GM13976 (cell line): ENCODE results near the gene EP400.

Source experiments
- DNase-seq: peaks from one replicate; pipeline ENCODE4 v3.0.0; 2012; ENCODE audit warnings: low spot score
- in situ Hi-C: fragments of 300-500 bp; cut with MboI; formaldehyde crosslinking; loops from one replicate; pipeline ENCODE4 v1.12.0; 2022; ENCODE audit warnings: low sequenced_read_pairs, mixed read lengths, inconsistent platforms; ENCODE audit not compliant: unreplicated experiment
- TF ChIP-seq, protein P1 (sequence below): IDR thresholded peaks from 2 replicates; pipeline ENCODE4 v1.5.1; 2012; ENCODE audit warnings: borderline replicate concordance, mild to moderate bottlenecking; ENCODE audit not compliant: insufficient read depth; ENCODE audit errors: extremely low read depth, missing control alignments, control extremely low read depth

EP400 gene

DNA sequence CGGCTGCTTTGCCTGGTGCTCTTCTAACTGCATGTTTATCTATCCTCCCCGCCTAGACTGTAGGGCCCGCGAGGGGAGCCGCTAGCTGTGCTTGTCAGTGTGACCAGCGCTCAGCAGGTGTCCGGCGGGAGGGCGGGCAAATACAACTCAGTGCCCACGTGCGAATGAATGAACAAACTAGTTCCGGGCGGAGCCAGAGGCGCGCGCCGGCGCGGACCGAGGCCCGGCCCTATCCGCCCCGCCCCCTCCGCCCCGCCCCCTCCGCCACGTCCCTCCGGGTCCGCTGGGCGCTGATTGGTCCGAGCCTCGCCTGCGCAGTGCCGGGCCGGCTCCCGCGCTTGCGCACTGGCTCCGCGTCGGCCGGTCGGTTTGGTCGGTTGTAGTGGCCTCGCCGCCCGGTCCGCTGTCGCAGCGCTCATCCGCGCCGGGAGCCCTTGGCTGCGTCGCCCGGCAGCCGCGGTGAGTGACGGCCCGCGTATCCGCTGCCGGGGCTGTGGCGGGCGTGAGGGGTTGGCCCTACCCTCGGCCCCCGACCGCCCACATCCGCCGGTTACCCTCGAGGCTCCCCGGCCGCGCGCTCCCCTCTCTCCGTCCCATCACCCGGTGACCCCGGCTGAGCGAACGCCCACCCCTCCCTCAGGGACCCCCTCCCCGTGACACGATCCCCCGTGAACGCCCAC lies 134.3 kb downstream of the EP400 start:
- TF ChIP-seq, protein P1, sequence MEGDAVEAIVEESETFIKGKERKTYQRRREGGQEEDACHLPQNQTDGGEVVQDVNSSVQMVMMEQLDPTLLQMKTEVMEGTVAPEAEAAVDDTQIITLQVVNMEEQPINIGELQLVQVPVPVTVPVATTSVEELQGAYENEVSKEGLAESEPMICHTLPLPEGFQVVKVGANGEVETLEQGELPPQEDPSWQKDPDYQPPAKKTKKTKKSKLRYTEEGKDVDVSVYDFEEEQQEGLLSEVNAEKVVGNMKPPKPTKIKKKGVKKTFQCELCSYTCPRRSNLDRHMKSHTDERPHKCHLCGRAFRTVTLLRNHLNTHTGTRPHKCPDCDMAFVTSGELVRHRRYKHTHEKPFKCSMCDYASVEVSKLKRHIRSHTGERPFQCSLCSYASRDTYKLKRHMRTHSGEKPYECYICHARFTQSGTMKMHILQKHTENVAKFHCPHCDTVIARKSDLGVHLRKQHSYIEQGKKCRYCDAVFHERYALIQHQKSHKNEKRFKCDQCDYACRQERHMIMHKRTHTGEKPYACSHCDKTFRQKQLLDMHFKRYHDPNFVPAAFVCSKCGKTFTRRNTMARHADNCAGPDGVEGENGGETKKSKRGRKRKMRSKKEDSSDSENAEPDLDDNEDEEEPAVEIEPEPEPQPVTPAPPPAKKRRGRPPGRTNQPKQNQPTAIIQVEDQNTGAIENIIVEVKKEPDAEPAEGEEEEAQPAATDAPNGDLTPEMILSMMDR: no peak
- DNase-seq: peak; percentile 100
- in situ Hi-C loops: no loop called here

DNA sequence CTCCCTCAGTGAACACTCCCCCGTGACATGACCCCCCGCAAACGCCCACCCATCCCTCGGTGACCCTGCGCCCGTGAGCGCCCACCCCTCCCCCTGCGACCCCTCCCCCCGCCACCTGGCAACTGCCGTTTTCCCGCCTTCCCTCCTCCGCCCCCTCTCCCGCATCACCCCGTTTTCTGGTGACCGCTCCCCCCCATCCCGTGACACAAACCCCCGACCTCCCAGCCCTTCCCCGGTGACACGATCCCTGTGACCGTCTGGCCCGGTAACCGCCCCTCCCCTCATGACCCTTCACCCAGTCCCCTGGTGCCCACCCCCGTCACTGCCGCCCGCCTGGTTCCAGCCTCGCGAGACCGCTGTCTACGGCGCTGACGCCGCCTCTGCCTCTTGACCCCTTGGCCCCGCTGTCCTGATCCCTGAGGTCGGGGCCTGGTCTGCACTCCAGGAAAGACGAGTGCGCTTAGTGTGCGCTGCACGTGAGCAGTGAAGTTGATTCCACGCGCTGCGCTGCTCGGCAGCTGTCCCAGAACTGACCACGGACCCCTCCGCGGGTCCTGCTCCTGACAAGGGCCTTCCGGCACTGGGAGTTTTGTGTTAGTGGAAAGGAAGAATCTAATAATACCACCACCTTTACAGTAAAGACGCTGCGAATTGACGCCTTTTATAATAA lies 135.0 kb downstream of the EP400 start:
- TF ChIP-seq, protein P1: no peak
- in situ Hi-C loops: no loop called here
- DNase-seq: peak; percentile 86

DNA sequence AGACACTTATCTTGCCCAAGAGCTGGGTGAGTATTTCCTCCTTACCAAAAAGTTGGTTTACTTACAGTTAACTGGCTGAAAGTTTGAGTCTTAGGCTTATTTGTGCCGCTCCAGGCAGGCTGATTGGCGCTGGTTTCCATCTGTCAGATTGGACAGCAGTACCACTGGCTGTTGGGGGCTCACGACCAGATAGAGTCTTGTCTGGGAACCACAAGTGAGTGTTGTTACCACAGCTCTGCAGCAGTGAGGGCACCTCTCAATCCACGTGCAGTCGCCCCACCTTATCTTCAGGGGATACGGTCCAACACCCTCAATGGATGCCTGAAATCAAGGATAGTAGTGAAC lies 135.5 kb downstream of the EP400 start:
- DNase-seq: no peak
- in situ Hi-C loops: no loop called here
- TF ChIP-seq, protein P1: no peak

DNA sequence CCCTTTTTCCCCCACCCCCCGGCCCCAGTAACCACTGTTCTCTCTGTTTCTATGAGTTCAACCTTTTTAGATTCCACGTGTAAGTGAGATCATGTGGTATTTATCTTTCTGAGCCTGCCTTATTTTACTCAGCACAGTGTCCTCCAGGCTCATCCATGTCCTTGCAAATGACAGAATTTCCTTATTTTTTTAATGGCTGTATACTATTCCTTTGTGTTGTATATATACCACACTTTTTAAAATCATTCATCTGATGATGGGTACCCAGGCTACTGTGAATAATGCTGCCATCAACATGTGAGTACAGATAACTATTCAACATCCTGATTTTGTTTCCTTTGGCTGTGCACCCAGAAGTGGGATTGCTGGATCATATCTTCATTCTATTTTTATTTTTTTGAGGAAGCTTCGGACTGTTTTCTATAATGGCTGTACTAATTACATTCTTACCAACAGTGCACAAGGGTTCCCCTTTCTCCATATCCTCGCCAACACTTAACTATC lies 139.7 kb downstream of the EP400 start:
- TF ChIP-seq, protein P1: no peak
- in situ Hi-C loops: no loop called here
- no peak for DNase-seq

DNA sequence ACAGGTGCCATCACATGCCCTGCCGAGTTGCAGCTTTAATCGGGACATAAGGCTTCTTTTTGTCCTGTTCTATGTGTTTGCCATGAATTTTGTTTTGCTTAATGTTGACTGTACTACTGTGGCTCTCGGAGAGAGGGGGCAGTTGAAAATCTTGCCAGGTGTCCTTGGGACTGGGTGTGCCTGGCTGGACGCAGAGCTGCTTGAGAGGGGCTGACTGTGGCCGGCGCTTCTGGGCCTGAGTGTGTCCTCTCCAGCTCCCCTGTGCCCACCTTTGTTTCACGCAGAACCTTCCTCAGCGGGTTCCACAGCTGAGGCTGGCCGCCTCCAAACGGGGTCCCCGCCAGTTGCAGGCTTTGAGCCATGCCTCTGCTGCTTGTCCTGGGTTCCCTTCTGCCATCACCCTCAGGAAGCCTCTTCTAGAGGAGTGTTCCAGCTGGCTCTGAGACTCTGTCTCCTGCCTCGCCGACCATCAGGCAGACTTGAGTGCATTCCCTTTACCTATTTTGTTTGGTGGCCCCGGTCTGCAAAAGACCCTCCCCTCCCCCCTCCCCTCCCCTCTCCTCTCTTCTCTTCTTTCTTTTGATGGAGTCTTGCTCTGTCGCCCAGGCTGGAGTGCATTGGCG lies 144.6 kb downstream of the EP400 start:
- in situ Hi-C loops: no loop called here
- TF ChIP-seq, protein P1: no peak
- no peak for DNase-seq

DNA sequence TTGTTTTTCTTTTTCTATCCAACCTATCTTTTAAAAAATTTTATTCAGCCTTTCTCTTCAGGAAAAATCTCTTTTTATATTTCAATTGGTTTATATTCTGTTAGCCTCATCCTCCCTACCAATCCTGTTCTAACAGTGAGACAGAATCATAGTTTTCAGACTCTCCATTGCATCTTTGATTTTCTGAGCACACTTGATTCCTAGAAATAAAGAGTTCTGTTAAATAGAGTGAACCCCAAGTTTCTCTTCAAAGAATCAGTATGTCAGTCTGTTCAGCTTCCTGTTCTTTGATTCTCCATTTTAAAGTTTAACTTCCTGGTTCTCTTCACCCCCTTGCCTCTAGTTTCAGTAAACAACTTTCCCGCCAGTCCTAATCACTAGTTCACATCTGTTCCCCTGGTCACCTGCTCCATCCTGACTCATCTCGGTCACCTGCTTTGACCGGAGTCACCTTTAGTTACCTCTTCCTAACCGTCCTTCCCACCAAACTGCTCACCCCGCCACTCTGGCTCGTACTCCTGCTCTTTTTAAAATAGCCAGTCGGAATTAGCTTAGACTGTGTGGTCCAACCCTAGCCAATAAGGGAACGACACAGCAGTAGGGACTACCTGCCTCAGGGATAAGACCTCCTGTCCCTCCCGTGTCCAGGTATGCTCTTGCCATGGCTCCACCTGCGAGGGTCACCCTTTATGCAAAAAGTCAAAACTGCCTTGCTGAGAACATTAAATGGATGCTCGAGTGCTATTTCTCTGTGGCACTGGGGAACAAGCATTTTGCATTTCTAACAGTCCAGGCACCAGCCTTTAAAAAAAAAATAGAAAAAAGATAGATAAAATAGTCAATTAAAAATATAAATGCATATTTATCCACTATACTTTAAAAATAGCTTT lies 146.0 kb downstream of the EP400 start:
- in situ Hi-C loops: no loop called here
- TF ChIP-seq, protein P1: no peak
- no peak for DNase-seq
